ENCODE measurements around the gene PHACTR1. TPM values are rescaled to one million over a fixed set of nuclear protein-coding genes. Genes with fewer than 3 reads are reported as not detected.

Gene PHACTR1
- total RNA-seq, 1 experiment from 2014 or later = 0.05 TPM

DNA sequence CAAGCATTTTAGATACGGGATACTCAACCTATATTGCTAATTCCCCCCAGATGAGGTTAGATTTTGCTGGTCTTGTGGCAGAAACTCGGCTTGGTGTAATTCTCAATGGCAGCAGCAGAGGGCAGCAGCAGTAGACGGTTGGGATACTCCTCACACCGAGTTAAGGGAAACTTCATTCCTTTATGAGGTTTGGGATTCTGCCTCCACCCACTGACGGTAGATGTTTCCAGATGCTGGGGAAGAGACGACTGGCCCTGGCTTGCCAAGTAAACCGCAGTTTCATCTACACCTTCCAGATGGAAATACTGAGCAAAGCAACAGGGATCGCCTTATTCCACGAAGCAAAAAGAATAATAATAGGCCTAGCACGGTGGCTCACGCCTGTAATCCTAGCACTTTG lies 620.0 kb downstream of the PHACTR1 start:
- intact Hi-C loops (cut with micrococcal nuclease; ENCODE audit: unreplicated experiment) = loop anchor here (5.0 to 10.0 kb wide), 3 partner anchors 201 to 422 kb away; partner anchors contain the start of gene SIRT5
- no peaks in the 10 kb centered on the region for H3K36me3 ChIP-seq (ENCODE audit: control insufficient read depth, insufficient read depth, low read length)
- ChIA-PET CTCF (no interaction called here), POLR2A (no interaction called here)
- TF ChIP-seq CTCF (IDR thresholded peaks at IDR 0.05) (peak; percentile 90), SIN3A (IDR thresholded peaks at IDR 0.05; ENCODE audit: borderline replicate concordance, insufficient read depth, low read depth, low read length) (no peak)
- DNase-seq (ENCODE audit: low read depth, low spot score) (peak; percentile 48), ATAC-seq (peak; percentile 88)
- BruUV-seq (replicated peaks) = no TSS peak
- no peak overlapping the region for H3K4me3 ChIP-seq (ENCODE audit: low read depth in 2 of 2, low read length in 2 of 2)
- in situ Hi-C loops (cut with HindIII; ENCODE audit: low pct_unique_long_range_greater_than_20kb, low sequenced_read_pairs) = no loop called here
- peaks cover 7% of the 10 kb centered on the region; the same call in 1 of the 2 replicates for H3K27me3 ChIP-seq (ENCODE audit: control insufficient read depth, insufficient read depth, low read length)
- no peak overlapping the region for H3K27ac ChIP-seq (ENCODE audit: low read length)
- H3K9me3 ChIP-seq (ENCODE audit: control insufficient read depth, insufficient read depth, low read depth, low read length) = no peaks in the 10 kb centered on the region
- H3K4me1 ChIP-seq (ENCODE audit: control insufficient read depth, insufficient read depth, low read length) = no peaks in the 10 kb centered on the region

GRCh38 chr6:13338038-13338437 lies 621.5 kb downstream of the PHACTR1 start:
- ChIA-PET POLR2A (no interaction called here), CTCF (interaction anchor here (0.7 kb wide), 2 partner anchors 256 to 275 kb away, joined by 5 to 6 read pairs; no protein-coding TSS in a partner anchor)
- Histone ChIP-seq H3K27me3 (ENCODE audit: control insufficient read depth, insufficient read depth, low read length) (peaks cover 4% of the 10 kb centered on the region; the same call in 1 of the 2 replicates), H3K27ac (ENCODE audit: low read length) (no peak overlapping the region), H3K9me3 (ENCODE audit: control insufficient read depth, insufficient read depth, low read depth, low read length) (no peaks in the 10 kb centered on the region), H3K4me1 (ENCODE audit: control insufficient read depth, insufficient read depth, low read length) (no peaks in the 10 kb centered on the region), H3K36me3 (ENCODE audit: control insufficient read depth, insufficient read depth, low read length) (no peaks in the 10 kb centered on the region), H3K4me3 (ENCODE audit: low read depth in 2 of 2, low read length in 2 of 2) (no peak overlapping the region)
- ATAC-seq = no peak
- TF ChIP-seq, protein P1, sequence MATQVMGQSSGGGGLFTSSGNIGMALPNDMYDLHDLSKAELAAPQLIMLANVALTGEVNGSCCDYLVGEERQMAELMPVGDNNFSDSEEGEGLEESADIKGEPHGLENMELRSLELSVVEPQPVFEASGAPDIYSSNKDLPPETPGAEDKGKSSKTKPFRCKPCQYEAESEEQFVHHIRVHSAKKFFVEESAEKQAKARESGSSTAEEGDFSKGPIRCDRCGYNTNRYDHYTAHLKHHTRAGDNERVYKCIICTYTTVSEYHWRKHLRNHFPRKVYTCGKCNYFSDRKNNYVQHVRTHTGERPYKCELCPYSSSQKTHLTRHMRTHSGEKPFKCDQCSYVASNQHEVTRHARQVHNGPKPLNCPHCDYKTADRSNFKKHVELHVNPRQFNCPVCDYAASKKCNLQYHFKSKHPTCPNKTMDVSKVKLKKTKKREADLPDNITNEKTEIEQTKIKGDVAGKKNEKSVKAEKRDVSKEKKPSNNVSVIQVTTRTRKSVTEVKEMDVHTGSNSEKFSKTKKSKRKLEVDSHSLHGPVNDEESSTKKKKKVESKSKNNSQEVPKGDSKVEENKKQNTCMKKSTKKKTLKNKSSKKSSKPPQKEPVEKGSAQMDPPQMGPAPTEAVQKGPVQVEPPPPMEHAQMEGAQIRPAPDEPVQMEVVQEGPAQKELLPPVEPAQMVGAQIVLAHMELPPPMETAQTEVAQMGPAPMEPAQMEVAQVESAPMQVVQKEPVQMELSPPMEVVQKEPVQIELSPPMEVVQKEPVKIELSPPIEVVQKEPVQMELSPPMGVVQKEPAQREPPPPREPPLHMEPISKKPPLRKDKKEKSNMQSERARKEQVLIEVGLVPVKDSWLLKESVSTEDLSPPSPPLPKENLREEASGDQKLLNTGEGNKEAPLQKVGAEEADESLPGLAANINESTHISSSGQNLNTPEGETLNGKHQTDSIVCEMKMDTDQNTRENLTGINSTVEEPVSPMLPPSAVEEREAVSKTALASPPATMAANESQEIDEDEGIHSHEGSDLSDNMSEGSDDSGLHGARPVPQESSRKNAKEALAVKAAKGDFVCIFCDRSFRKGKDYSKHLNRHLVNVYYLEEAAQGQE (IDR thresholded peaks at IDR 0.05; ENCODE audit: insufficient read depth in 1 of 2, low read depth in 2 of 2, low read length in 1 of 2) = no peak
- TF ChIP-seq POLR2AphosphoS5 (IDR thresholded peaks at IDR 0.05; ENCODE audit: low read depth, low read length) (no peak), SIN3A (IDR thresholded peaks at IDR 0.05; ENCODE audit: borderline replicate concordance, insufficient read depth, low read depth, low read length) (no peak), TCF7L2 (IDR thresholded peaks at IDR 0.05; ENCODE audit: low read depth, low read length) (no peak), CTCF (IDR thresholded peaks at IDR 0.05) (no peak)
- no TSS peak for BruUV-seq (replicated peaks)
- in situ Hi-C loops (cut with HindIII; ENCODE audit: low pct_unique_long_range_greater_than_20kb, low sequenced_read_pairs) = no loop called here
- intact Hi-C loops (cut with micrococcal nuclease; ENCODE audit: unreplicated experiment) = loop anchor here (5.0 to 10.0 kb wide), 3 partner anchors 199 to 423 kb away; partner anchors contain the start of gene SIRT5
- DNase-seq (ENCODE audit: low read depth, low spot score) = no peak
